SK-N-SH treated with all-trans-retinoic acid at 6 μM for 48 hours (cell line): Measurements from ENCODE around the gene MNAT1.

Source experiments
- CREB5 ChIP-seq: fragments of 250-450 bp; sonication (Bioruptor Pico); IDR thresholded peaks from 2 replicates; pipeline ENCODE4 v1.5.1; 2020; ENCODE audit warnings: low read depth, mild to moderate bottlenecking, moderate library complexity
- ESRRG ChIP-seq: fragments of 250-450 bp; sonication (Bioruptor Pico); IDR thresholded peaks from 2 replicates; pipeline ENCODE4 v1.6.1; 2021; ENCODE audit warnings: mild to moderate bottlenecking
- OSR1 ChIP-seq: fragments of 250-450 bp; sonication (Bioruptor Pico); IDR thresholded peaks from 2 replicates; pipeline ENCODE4 v1.8.0; 2022; ENCODE audit warnings: moderate library complexity, mild to moderate bottlenecking, inconsistent platforms
- RARB ChIP-seq: fragments of 250-450 bp; sonication (Bioruptor Pico); IDR thresholded peaks from 2 replicates; pipeline ENCODE4 v1.8.0; 2021; ENCODE audit warnings: mild to moderate bottlenecking, moderate library complexity
- SNAI2 ChIP-seq: fragments of 250-450 bp; sonication (Bioruptor Pico); IDR thresholded peaks from 2 replicates; pipeline ENCODE4 v1.5.0; 2020; ENCODE audit warnings: mild to moderate bottlenecking, moderate library complexity
- TCF4 ChIP-seq: fragments of 250-450 bp; sonication (Bioruptor Pico); IDR thresholded peaks from 2 replicates; pipeline ENCODE4 v1.8.0; 2021; ENCODE audit warnings: mild to moderate bottlenecking, moderate library complexity, borderline replicate concordance
- TOX ChIP-seq: fragments of 250-450 bp; sonication (Bioruptor Pico); IDR thresholded peaks from 2 replicates; pipeline ENCODE4 v1.8.0; 2021; ENCODE audit warnings: mild to moderate bottlenecking, moderate library complexity, borderline replicate concordance
- ZC3H10 ChIP-seq: fragments of 250-450 bp; sonication (Bioruptor Pico); IDR thresholded peaks from 2 replicates; pipeline ENCODE4 v1.5.1; 2021; ENCODE audit warnings: mild to moderate bottlenecking, moderate library complexity
- ZFP30 ChIP-seq: fragments of 450-650 bp; formaldehyde crosslinking; IDR thresholded peaks from 2 replicates; pipeline ENCODE4 v1.5.0; 2022; ENCODE audit warnings: mild to moderate bottlenecking, moderate library complexity
- ZNF565 ChIP-seq: fragments of 450-650 bp; formaldehyde crosslinking; conservative IDR thresholded peaks from 2 replicates; pipeline ENCODE4 v1.5.0; 2020; ENCODE audit warnings: low read depth, mild to moderate bottlenecking, moderate library complexity
- ZNF8 ChIP-seq: fragments of 450-650 bp; formaldehyde crosslinking; IDR thresholded peaks from 2 replicates; pipeline ENCODE4 v1.5.0; 2020; ENCODE audit warnings: mild to moderate bottlenecking, moderate library complexity
- TF ChIP-seq, protein P1 (sequence below): fragments of 250-450 bp; sonication (Bioruptor Pico); IDR thresholded peaks from 2 replicates; pipeline ENCODE4 v1.8.0; 2020; ENCODE audit warnings: mild to moderate bottlenecking, moderate library complexity, borderline replicate concordance
- TF ChIP-seq, protein P2 (sequence below): fragments of 250-450 bp; sonication (Bioruptor Pico); IDR thresholded peaks from 2 replicates; pipeline ENCODE4 v1.5.1; 2021; ENCODE audit warnings: mild to moderate bottlenecking, moderate library complexity

DNA sequence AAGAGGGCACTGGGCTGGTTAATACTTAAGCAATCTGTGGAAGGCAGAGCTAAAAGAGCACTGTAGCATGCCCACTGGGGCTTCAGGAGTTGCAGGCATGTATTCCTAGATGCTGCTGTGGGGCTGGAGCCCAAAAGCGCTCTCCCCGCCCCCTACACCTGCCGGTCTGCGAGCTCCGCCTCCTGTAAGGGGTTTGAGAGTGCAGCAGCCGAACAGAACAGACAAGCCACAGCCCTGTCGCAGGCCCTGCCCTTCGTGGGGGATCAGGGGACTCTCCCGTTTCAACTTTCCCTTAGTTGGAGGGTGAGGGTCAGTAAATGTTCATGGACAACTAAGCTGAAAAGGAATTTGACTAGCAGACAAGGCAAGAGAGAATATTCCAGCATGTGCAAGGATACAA lies 264.1 kb downstream of the MNAT1 start:
- TF ChIP-seq RARB (CRISPR knock-in tag) (no peak), ZC3H10 (no peak), OSR1 (CRISPR knock-in tag) (no peak), TCF4 (CRISPR knock-in tag) (no peak), ESRRG (CRISPR knock-in tag) (no peak), ZFP30 (CRISPR knock-in tag) (no peak), CREB5 (CRISPR knock-in tag) (no peak), ZNF8 (CRISPR knock-in tag) (no peak), SNAI2 (CRISPR knock-in tag) (no peak), ZNF565 (CRISPR knock-in tag) (no peak), TOX (CRISPR knock-in tag) (no peak)
- TF ChIP-seq, protein P1, sequence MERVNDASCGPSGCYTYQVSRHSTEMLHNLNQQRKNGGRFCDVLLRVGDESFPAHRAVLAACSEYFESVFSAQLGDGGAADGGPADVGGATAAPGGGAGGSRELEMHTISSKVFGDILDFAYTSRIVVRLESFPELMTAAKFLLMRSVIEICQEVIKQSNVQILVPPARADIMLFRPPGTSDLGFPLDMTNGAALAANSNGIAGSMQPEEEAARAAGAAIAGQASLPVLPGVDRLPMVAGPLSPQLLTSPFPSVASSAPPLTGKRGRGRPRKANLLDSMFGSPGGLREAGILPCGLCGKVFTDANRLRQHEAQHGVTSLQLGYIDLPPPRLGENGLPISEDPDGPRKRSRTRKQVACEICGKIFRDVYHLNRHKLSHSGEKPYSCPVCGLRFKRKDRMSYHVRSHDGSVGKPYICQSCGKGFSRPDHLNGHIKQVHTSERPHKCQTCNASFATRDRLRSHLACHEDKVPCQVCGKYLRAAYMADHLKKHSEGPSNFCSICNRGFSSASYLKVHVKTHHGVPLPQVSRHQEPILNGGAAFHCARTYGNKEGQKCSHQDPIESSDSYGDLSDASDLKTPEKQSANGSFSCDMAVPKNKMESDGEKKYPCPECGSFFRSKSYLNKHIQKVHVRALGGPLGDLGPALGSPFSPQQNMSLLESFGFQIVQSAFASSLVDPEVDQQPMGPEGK, result no peak
- TF ChIP-seq, protein P2, sequence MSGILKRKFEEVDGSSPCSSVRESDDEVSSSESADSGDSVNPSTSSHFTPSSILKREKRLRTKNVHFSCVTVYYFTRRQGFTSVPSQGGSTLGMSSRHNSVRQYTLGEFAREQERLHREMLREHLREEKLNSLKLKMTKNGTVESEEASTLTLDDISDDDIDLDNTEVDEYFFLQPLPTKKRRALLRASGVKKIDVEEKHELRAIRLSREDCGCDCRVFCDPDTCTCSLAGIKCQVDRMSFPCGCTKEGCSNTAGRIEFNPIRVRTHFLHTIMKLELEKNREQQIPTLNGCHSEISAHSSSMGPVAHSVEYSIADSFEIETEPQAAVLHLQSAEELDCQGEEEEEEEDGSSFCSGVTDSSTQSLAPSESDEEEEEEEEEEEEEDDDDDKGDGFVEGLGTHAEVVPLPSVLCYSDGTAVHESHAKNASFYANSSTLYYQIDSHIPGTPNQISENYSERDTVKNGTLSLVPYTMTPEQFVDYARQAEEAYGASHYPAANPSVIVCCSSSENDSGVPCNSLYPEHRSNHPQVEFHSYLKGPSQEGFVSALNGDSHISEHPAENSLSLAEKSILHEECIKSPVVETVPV (CRISPR knock-in tag), result no peak
